ENCODE data around the gene PNPLA5. TPM values are rescaled to one million over a fixed set of nuclear protein-coding genes. Genes with fewer than 3 reads are reported as not detected.

Gene PNPLA5
- total RNA-seq, 2 experiments from 2014 or later, result 0.15 TPM; not detected in 1

DNA sequence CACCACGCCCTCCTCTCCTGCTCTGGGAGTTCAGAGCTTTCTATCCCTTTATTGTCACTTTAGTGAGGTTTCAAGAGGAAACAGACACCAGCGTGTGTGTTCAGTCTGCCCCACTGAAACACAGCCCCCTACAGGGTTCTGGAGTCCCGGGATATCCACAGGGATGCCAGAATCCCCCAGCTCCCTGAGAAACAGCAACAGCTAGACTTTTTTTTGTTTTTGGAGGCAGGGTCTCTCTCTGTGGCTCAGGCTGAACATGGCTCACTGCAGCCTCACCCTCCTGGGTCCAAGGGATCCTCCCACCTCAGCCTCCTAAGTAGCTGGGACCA lies 39.9 kb downstream of the PNPLA5 start:
- no peak for TF ChIP-seq EZH2phosphoT487 (IDR thresholded peaks at IDR 0.05; ENCODE audit: borderline replicate concordance, low read depth, low read length)
- TF ChIP-seq, protein P1, sequence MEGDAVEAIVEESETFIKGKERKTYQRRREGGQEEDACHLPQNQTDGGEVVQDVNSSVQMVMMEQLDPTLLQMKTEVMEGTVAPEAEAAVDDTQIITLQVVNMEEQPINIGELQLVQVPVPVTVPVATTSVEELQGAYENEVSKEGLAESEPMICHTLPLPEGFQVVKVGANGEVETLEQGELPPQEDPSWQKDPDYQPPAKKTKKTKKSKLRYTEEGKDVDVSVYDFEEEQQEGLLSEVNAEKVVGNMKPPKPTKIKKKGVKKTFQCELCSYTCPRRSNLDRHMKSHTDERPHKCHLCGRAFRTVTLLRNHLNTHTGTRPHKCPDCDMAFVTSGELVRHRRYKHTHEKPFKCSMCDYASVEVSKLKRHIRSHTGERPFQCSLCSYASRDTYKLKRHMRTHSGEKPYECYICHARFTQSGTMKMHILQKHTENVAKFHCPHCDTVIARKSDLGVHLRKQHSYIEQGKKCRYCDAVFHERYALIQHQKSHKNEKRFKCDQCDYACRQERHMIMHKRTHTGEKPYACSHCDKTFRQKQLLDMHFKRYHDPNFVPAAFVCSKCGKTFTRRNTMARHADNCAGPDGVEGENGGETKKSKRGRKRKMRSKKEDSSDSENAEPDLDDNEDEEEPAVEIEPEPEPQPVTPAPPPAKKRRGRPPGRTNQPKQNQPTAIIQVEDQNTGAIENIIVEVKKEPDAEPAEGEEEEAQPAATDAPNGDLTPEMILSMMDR (conservative IDR thresholded peaks at IDR 0.05; ENCODE audit: low read length), result no peak
- Histone ChIP-seq H3K4me1 (ENCODE audit: insufficient read depth, low read length, poor library complexity, severe bottlenecking) (no peaks in the 10 kb centered on the region), H3K79me2 (ENCODE audit: insufficient read depth, low read depth, low read length) (no peaks in the 10 kb centered on the region), H3K4me3 (ENCODE audit: low read depth, low read length, poor library complexity, severe bottlenecking) (no peak overlapping the region), H4K20me1 (ENCODE audit: insufficient read depth, low read length) (no peaks in the 10 kb centered on the region), H3K9me2 (ENCODE audit: insufficient read depth, low read length) (no peaks in the 10 kb centered on the region), H3K4me2 (ENCODE audit: low read length) (no peak overlapping the region), H3K9me3 (ENCODE audit: low read length) (no peaks in the 10 kb centered on the region), H3K27ac (ENCODE audit: low read depth, low read length, poor library complexity, severe bottlenecking) (no peak overlapping the region), H3K36me3 (ENCODE audit: insufficient read depth, low read length) (no peaks in the 10 kb centered on the region), H2AFZ (ENCODE audit: low read length) (no peak overlapping the region)
- DNase-seq (ENCODE audit: low spot score), result no peak
- CTCF ChIA-PET (ENCODE audit: unreplicated experiment), result no interaction called here
- POLR2A ChIA-PET, result no interaction called here
- intact Hi-C loops (cut with micrococcal nuclease; ENCODE audit: unreplicated experiment), result no loop called here
- no TSS peak for BruUV-seq (replicated peaks)

DNA sequence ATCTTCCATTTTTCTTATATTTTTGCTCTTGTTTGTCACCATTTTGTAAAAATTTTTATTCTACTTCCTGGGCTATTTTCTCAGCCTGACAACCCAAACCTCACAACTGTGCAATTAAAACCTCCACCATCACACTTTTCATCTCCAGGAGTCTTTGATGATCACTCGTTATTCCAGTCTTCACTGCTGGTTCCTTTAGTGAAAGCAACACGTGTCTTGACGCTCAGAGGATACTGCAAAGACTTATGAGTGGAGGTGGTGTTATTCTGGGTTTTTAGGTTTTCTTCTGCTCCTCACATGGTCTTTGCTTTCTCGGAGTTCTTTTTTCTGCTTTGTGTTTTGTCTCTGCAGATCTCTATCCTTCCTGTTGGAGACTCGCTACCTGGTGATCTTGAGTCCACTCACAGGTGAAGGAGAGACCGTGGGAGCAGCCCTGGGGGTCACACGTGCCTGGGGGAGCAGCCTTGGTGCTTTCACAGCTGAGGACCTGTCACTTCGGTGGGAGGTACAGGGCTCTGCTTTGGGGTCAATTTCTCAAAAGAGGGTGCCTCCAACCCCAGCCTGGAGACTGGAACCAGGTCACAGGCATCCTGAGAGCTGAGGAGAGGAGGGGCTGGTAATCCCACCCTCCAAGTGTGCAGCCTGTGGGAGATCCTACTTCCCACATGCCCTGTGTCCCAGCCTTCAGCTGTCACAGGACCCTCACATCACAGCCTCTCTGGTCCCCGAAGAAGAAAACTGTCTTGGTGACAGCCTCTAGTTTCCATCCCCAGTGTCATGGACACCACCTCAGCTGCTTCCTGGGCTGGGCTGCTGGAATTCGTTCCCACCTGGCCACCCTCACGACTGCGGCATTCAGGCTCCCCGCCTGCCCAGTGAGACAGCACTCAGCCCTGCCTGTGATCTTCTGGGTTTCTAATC lies 40.5 kb downstream of the PNPLA5 start:
- Histone ChIP-seq H3K4me1 (ENCODE audit: insufficient read depth, low read length, poor library complexity, severe bottlenecking) (no peaks in the 10 kb centered on the region), H3K79me2 (ENCODE audit: insufficient read depth, low read depth, low read length) (no peaks in the 10 kb centered on the region), H3K36me3 (ENCODE audit: insufficient read depth, low read length) (no peaks in the 10 kb centered on the region), H3K4me2 (ENCODE audit: low read length) (no peak overlapping the region), H3K9me3 (ENCODE audit: low read length) (no peaks in the 10 kb centered on the region), H3K4me3 (ENCODE audit: low read depth, low read length, poor library complexity, severe bottlenecking) (no peak overlapping the region), H2AFZ (ENCODE audit: low read length) (no peak overlapping the region), H4K20me1 (ENCODE audit: insufficient read depth, low read length) (no peaks in the 10 kb centered on the region), H3K9me2 (ENCODE audit: insufficient read depth, low read length) (no peaks in the 10 kb centered on the region), H3K27ac (ENCODE audit: low read depth, low read length, poor library complexity, severe bottlenecking) (no peak overlapping the region)
- intact Hi-C loops (cut with micrococcal nuclease; ENCODE audit: unreplicated experiment), result no loop called here
- DNase-seq (ENCODE audit: low spot score), result no peak
- CTCF ChIA-PET (ENCODE audit: unreplicated experiment), result no interaction called here
- POLR2A ChIA-PET, result no interaction called here
- no peak for TF ChIP-seq EZH2phosphoT487 (IDR thresholded peaks at IDR 0.05; ENCODE audit: borderline replicate concordance, low read depth, low read length)
- TF ChIP-seq, protein P1 (conservative IDR thresholded peaks at IDR 0.05; ENCODE audit: low read length), result no peak
- BruUV-seq (replicated peaks), result no TSS peak

DNA sequence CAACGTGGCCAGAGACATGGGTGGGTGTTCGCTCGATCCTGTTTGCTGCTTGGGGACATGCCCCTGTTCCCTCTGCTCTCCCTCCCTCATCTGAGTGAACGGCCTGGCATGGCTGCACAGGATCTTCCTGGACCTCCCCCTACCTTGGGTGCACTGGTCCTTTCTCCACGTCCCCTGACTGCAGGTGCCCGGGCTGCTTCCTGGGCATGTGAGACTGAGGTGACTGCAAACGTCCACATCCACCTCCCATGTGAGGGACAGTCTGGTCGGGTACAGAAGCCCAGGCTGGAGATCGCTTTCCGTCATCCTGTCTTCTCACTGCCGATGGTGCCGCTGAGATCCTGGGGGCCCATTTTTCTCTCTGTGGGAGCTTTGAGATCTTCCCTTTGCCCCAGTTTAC lies 41.3 kb downstream of the PNPLA5 start:
- H3K79me2 ChIP-seq (ENCODE audit: insufficient read depth, low read depth, low read length), result no peaks in the 10 kb centered on the region
- H2AFZ ChIP-seq (ENCODE audit: low read length), result no peak overlapping the region
- H3K4me2 ChIP-seq (ENCODE audit: low read length), result no peak overlapping the region
- no peak overlapping the region for H3K4me3 ChIP-seq (ENCODE audit: low read depth, low read length, poor library complexity, severe bottlenecking)
- H4K20me1 ChIP-seq (ENCODE audit: insufficient read depth, low read length), result no peaks in the 10 kb centered on the region
- ChIA-PET CTCF (ENCODE audit: unreplicated experiment) (no interaction called here), POLR2A (no interaction called here)
- no peak overlapping the region for H3K27ac ChIP-seq (ENCODE audit: low read depth, low read length, poor library complexity, severe bottlenecking)
- DNase-seq (ENCODE audit: low spot score), result no peak
- no peaks in the 10 kb centered on the region for H3K9me2 ChIP-seq (ENCODE audit: insufficient read depth, low read length)
- no peaks in the 10 kb centered on the region for H3K9me3 ChIP-seq (ENCODE audit: low read length)
- no TSS peak for BruUV-seq (replicated peaks)
- no peak for TF ChIP-seq EZH2phosphoT487 (IDR thresholded peaks at IDR 0.05; ENCODE audit: borderline replicate concordance, low read depth, low read length)
- TF ChIP-seq, protein P1 (conservative IDR thresholded peaks at IDR 0.05; ENCODE audit: low read length), result no peak
- intact Hi-C loops (cut with micrococcal nuclease; ENCODE audit: unreplicated experiment), result no loop called here
- no peaks in the 10 kb centered on the region for H3K36me3 ChIP-seq (ENCODE audit: insufficient read depth, low read length)
- H3K4me1 ChIP-seq (ENCODE audit: insufficient read depth, low read length, poor library complexity, severe bottlenecking), result no peaks in the 10 kb centered on the region

Data from OCI-LY7 (cell line).